ENCODE data around the gene NR6A1.

DNA sequence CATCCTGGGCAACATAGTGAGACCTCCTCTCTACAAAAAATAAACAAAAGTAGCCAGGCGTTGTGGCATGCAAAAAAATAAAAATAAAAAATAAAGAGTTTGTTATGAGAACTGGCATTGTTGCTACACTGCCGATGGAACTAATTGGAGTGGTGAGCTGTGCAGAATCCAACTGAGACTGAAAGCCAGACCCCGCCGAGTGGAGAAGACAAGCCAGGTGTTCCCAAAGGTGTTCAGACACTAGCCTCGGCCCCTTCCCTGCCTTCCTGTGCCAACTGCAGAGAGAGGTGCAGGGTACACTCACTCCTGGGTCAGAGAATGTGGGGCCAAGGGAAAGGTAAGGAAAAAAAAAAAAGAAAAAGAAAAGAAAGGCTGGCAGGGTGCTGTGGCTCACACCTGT is 44.5 kb upstream of the NR6A1 start:
- no peak for TF ChIP-seq EZH2phosphoT487 (IDR thresholded peaks at IDR 0.05; ENCODE audit: borderline replicate concordance, low read depth, low read length)
- TF ChIP-seq, protein P1, sequence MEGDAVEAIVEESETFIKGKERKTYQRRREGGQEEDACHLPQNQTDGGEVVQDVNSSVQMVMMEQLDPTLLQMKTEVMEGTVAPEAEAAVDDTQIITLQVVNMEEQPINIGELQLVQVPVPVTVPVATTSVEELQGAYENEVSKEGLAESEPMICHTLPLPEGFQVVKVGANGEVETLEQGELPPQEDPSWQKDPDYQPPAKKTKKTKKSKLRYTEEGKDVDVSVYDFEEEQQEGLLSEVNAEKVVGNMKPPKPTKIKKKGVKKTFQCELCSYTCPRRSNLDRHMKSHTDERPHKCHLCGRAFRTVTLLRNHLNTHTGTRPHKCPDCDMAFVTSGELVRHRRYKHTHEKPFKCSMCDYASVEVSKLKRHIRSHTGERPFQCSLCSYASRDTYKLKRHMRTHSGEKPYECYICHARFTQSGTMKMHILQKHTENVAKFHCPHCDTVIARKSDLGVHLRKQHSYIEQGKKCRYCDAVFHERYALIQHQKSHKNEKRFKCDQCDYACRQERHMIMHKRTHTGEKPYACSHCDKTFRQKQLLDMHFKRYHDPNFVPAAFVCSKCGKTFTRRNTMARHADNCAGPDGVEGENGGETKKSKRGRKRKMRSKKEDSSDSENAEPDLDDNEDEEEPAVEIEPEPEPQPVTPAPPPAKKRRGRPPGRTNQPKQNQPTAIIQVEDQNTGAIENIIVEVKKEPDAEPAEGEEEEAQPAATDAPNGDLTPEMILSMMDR (conservative IDR thresholded peaks at IDR 0.05; ENCODE audit: low read length), result no peak
